ENCODE data around the gene OR4F6.

GRCh38 chr15:101810876-101811275 is 7.6 kb downstream of the OR4F6 start:
- TF ChIP-seq CTCF (IDR thresholded peaks at IDR 0.05) = no peak
- no peak for TF ChIP-seq POLR2A (IDR thresholded peaks at IDR 0.05)
- no peak for TF ChIP-seq POLR2AphosphoS5 (IDR thresholded peaks at IDR 0.05)
